HepG2 (cell line): ENCODE measurements around the gene NRIP2. TPM values are rescaled to one million over a fixed set of nuclear protein-coding genes. Genes with fewer than 3 reads are reported as not detected.

Source experiments
- EED ChIP-seq: sonication (generic); formaldehyde crosslinking; IDR thresholded peaks from 2 replicates; pipeline ENCODE4 v1.5.0; 2020; ENCODE audit warnings: mild to moderate bottlenecking, missing genetic modification reagents
- FOXK1 ChIP-seq: sonication (generic); formaldehyde crosslinking; IDR thresholded peaks from 2 replicates; pipeline ENCODE4 v1.4.0; 2020; ENCODE audit warnings: low read depth, missing genetic modification reagents, borderline replicate concordance
- HINFP ChIP-seq: sonication (generic); formaldehyde crosslinking; IDR thresholded peaks from 2 replicates; pipeline ENCODE4 v1.4.0; 2020; ENCODE audit warnings: low read depth, mild to moderate bottlenecking, missing genetic modification reagents
- HNRNPK ChIP-seq: fragments of 200-400 bp; formaldehyde crosslinking; IDR thresholded peaks from 2 replicates; pipeline ENCODE4 v1.6.1; 2018; ENCODE audit warnings: low read length, low read depth, moderate library complexity, mild to moderate bottlenecking; ENCODE audit not compliant: poor library complexity, severe bottlenecking
- HOXA9 ChIP-seq: sonication (generic); formaldehyde crosslinking; IDR thresholded peaks from 2 replicates; pipeline ENCODE4 v1.8.1; 2022; ENCODE audit warnings: missing genetic modification reagents, mild to moderate bottlenecking, moderate library complexity, borderline replicate concordance
- IRX3 ChIP-seq: sonication (generic); formaldehyde crosslinking; IDR thresholded peaks from 2 replicates; pipeline ENCODE4 v1.8.1; 2023; ENCODE audit warnings: mild to moderate bottlenecking, low read depth, missing genetic modification reagents, borderline replicate concordance
- KMT2B ChIP-seq: IDR thresholded peaks from 2 replicates; pipeline ENCODE4 v1.6.1; 2016; ENCODE audit warnings: missing genetic modification reagents, missing compliant biosample characterization
- PCBP1 ChIP-seq: fragments of 200-400 bp; formaldehyde crosslinking; IDR thresholded peaks from 2 replicates; pipeline ENCODE4 v1.6.1; 2017; ENCODE audit warnings: mild to moderate bottlenecking, low read depth, low read length, borderline replicate concordance
- PRPF4 ChIP-seq: fragments of 200-400 bp; formaldehyde crosslinking; IDR thresholded peaks from 2 replicates; pipeline ENCODE4 v1.6.1; 2016; ENCODE audit warnings: low read length, low read depth; ENCODE audit not compliant: poor library complexity, severe bottlenecking
- RAD21 ChIP-seq: fragments of 450-650 bp; formaldehyde crosslinking; IDR thresholded peaks from 2 replicates; pipeline ENCODE4 v1.5.0; 2020; ENCODE audit warnings: mild to moderate bottlenecking
- RBM22 ChIP-seq: fragments of 200-400 bp; formaldehyde crosslinking; optimal IDR thresholded peaks from 2 replicates; pipeline ENCODE3; 2017; ENCODE audit warnings: mild to moderate bottlenecking, low read length, moderate library complexity
- RFXAP ChIP-seq: sonication (generic); formaldehyde crosslinking; IDR thresholded peaks from 2 replicates; pipeline ENCODE4 v1.4.0; 2020; ENCODE audit warnings: missing genetic modification reagents, borderline replicate concordance
- TAF15 ChIP-seq: fragments of 200-400 bp; formaldehyde crosslinking; IDR thresholded peaks from one replicate; pipeline ENCODE4 v1.6.1; 2018; ENCODE audit warnings: mild to moderate bottlenecking, low read depth, low read length; ENCODE audit not compliant: poor library complexity, severe bottlenecking
- TARDBP ChIP-seq: sonication (generic); formaldehyde crosslinking; IDR thresholded peaks from 2 replicates; pipeline ENCODE4 v1.8.0; 2022; ENCODE audit warnings: mild to moderate bottlenecking, missing genetic modification reagents
- TOE1 ChIP-seq: sonication (generic); formaldehyde crosslinking; IDR thresholded peaks from 2 replicates; pipeline ENCODE4 v1.4.0; 2020; ENCODE audit warnings: mild to moderate bottlenecking, missing genetic modification reagents
- TSC22D2 ChIP-seq: sonication (generic); formaldehyde crosslinking; IDR thresholded peaks from 2 replicates; pipeline ENCODE4 v1.5.1; 2020; ENCODE audit warnings: missing genetic modification reagents, mild to moderate bottlenecking, borderline replicate concordance
- ZBTB42 ChIP-seq: sonication (generic); formaldehyde crosslinking; IDR thresholded peaks from 2 replicates; pipeline ENCODE4 v1.5.0; 2020; ENCODE audit warnings: mild to moderate bottlenecking, missing genetic modification reagents
- ZFP37 ChIP-seq: sonication (generic); formaldehyde crosslinking; IDR thresholded peaks from 2 replicates; pipeline ENCODE4 v1.4.0; 2020; ENCODE audit warnings: missing genetic modification reagents, borderline replicate concordance
- ZFYVE20 ChIP-seq: sonication (generic); formaldehyde crosslinking; IDR thresholded peaks from 2 replicates; pipeline ENCODE4 v1.8.0; 2023; ENCODE audit warnings: low read depth, mild to moderate bottlenecking, moderate library complexity, missing genetic modification reagents, borderline replicate concordance
- ZMYM3 ChIP-seq: sonication (generic); formaldehyde crosslinking; IDR thresholded peaks from 2 replicates; pipeline ENCODE4 v1.5.1; 2020; ENCODE audit warnings: mild to moderate bottlenecking, missing genetic modification reagents
- ZNF704 ChIP-seq: sonication (generic); formaldehyde crosslinking; IDR thresholded peaks from 2 replicates; pipeline ENCODE4 v1.8.1; 2023; ENCODE audit warnings: mild to moderate bottlenecking, inconsistent platforms, moderate library complexity, missing genetic modification reagents, borderline replicate concordance
- ZNF746 ChIP-seq: sonication (generic); formaldehyde crosslinking; IDR thresholded peaks from 2 replicates; pipeline ENCODE4 v1.8.0; 2022; ENCODE audit warnings: mild to moderate bottlenecking, missing genetic modification reagents
- polyA plus RNA-seq, 8 experiments: library from polyadenylated mRNA; depleted of rRNA in 3 of 8; stranded (reverse) in 7 of 8; unstranded in 1 of 8; fragments of >200 nt; fragmentation: Illumina TruSeq in 4 of 8; extraction: Trizol in 4 of 8; gene quantifications; 2 replicates each; pipeline versions ENCODE4 v1.2.1 to v1.2.3, GENCODE V29; 2011 to 2016; ENCODE audit warnings: low read depth in 4 of 8, missing spikeins in 1 of 8, mixed read lengths in 1 of 8; ENCODE audit not compliant: insufficient read depth in 1 of 8
- total RNA-seq, 5 experiments: library from RNA; depleted of rRNA; stranded (reverse); fragments of >200 nt; fragmentation: Illumina TruSeq; extraction: Trizol; gene quantifications; 2 replicates each; pipeline ENCODE4 v1.2.3, GENCODE V29; 2016; ENCODE audit warnings: low read depth in 1 of 5
- TF ChIP-seq, protein P1 (sequence below): sonication (generic); formaldehyde crosslinking; IDR thresholded peaks from 2 replicates; pipeline ENCODE4 v1.4.0; 2020; ENCODE audit warnings: missing genetic modification reagents
- TF ChIP-seq, protein P2 (sequence below): sonication (generic); formaldehyde crosslinking; IDR thresholded peaks from 2 replicates; pipeline ENCODE4 v1.5.0; 2020; ENCODE audit warnings: mild to moderate bottlenecking, missing genetic modification reagents, borderline replicate concordance

Gene NRIP2
- total and polyA plus RNA-seq, 2 of the 13 experiments (the other 11 are each of a cell fraction or from before 2014, with no cell fraction given), result not detected

DNA sequence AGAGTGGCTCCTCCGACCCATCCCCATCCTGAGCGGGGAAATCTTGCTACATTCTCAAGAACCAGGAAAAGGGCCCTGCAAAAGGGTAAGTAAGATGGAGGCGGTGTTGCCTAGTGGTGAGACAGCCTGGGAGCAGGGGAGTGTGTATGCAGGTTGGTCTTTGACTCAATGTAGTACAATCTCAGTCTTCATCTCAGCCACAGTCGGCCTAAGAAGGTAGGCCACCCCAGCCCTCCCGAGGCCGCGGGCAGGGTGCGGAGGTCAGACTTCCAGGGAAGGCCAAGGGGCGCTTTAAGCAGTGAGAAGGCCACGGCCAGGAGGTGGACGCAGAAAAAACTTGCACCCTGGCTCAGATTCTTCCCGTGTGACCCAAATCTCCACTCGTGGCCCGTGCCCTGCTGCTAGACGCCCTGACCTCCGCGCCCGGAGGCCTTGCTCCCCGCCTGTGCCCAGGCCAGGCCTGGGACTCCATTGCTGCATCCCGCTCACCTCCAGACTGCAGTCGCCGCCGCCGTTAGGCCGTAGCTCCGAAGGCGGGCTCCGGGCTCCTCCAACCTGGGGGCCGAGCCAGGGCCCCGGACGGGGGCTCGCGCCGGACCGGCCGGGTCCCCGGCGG, 41.7 kb upstream of the NRIP2 start (continued):
- TF ChIP-seq TSC22D2 (CRISPR knock-in tag), result no peak
- TF ChIP-seq TARDBP (CRISPR knock-in tag), result no peak
- no peak for TF ChIP-seq ZFYVE20 (CRISPR knock-in tag)
- no peak for TF ChIP-seq RBM22
- TF ChIP-seq ZNF746, result no peak
- TF ChIP-seq PRPF4, result no peak
- TF ChIP-seq ZFP37 (CRISPR knock-in tag), result no peak
- 0 out of 2 replicates have a peak, but pooled peaks have one; percentile 35 for TF ChIP-seq ZBTB42 (CRISPR knock-in tag)
- TF ChIP-seq, protein P1, sequence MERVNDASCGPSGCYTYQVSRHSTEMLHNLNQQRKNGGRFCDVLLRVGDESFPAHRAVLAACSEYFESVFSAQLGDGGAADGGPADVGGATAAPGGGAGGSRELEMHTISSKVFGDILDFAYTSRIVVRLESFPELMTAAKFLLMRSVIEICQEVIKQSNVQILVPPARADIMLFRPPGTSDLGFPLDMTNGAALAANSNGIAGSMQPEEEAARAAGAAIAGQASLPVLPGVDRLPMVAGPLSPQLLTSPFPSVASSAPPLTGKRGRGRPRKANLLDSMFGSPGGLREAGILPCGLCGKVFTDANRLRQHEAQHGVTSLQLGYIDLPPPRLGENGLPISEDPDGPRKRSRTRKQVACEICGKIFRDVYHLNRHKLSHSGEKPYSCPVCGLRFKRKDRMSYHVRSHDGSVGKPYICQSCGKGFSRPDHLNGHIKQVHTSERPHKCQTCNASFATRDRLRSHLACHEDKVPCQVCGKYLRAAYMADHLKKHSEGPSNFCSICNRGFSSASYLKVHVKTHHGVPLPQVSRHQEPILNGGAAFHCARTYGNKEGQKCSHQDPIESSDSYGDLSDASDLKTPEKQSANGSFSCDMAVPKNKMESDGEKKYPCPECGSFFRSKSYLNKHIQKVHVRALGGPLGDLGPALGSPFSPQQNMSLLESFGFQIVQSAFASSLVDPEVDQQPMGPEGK (CRISPR knock-in tag), result 0 out of 2 replicates have a peak, but pooled peaks have one; percentile 22
- TF ChIP-seq PCBP1, result no peak
- no peak for TF ChIP-seq KMT2B (CRISPR knock-in tag)
- no peak for TF ChIP-seq ZNF704
- no peak for TF ChIP-seq FOXK1 (CRISPR knock-in tag)
- TF ChIP-seq ZMYM3 (CRISPR knock-in tag), result no peak
- TF ChIP-seq HOXA9 (CRISPR knock-in tag), result no peak
- no peak for TF ChIP-seq RFXAP (CRISPR knock-in tag)
- no peak for TF ChIP-seq EED
- no peak for TF ChIP-seq TOE1 (CRISPR knock-in tag)
- no peak for TF ChIP-seq HINFP (CRISPR knock-in tag)
- TF ChIP-seq, protein P2, sequence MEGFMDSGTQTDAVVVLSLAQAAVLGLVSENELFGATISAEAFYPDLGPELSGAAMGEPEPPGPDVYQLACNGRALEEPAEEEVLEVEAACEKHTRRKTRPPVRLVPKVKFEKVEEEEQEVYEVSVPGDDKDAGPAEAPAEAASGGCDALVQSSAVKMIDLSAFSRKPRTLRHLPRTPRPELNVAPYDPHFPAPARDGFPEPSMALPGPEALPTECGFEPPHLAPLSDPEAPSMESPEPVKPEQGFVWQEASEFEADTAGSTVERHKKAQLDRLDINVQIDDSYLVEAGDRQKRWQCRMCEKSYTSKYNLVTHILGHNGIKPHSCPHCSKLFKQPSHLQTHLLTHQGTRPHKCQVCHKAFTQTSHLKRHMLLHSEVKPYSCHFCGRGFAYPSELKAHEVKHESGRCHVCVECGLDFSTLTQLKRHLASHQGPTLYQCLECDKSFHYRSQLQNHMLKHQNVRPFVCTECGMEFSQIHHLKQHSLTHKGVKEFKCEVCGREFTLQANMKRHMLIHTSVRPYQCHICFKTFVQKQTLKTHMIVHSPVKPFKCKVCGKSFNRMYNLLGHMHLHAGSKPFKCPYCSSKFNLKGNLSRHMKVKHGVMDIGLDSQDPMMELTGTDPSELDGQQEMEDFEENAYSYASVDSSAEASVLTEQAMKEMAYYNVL, result no peak
- TF ChIP-seq TAF15, result no peak
- no peak for TF ChIP-seq IRX3 (CRISPR knock-in tag)
- TF ChIP-seq RAD21 (CRISPR knock-in tag), result no peak
- no peak for TF ChIP-seq HNRNPK
